Neural cell (in vitro differentiated cells): ENCODE measurements around the gene TMC1. TPM values are rescaled to one million over a fixed set of nuclear protein-coding genes. Genes with fewer than 3 reads are reported as not detected.
A peak's percentile ranks its signal among the peaks of the same experiment; 100 is the strongest.

Experiments used
- H2AFZ ChIP-seq: fragments of 200-600, 300-800 bp; sonication (generic), shearing (Covaris generic); 2 replicates; pipeline ENCODE4 v1.6.0; 2014; ENCODE audit warnings: low read depth, mild to moderate bottlenecking, antibody characterized with exemption, low read length, moderate library complexity
- H3F3A ChIP-seq: fragments of 200-600 bp; shearing (Covaris generic); 2 replicates; pipeline ENCODE4 v1.6.1; 2016; ENCODE audit warnings: mild to moderate bottlenecking, moderate library complexity, mixed read lengths, antibody characterized with exemption, low read length; ENCODE audit not compliant: insufficient read depth, poor library complexity, severe bottlenecking
- H3K27ac ChIP-seq: fragments of 200-600, 300-800 bp; sonication (generic), shearing (Covaris generic); 2 replicates; pipeline ENCODE4 v1.5.1; 2014; ENCODE audit warnings: mild to moderate bottlenecking, low read length, moderate library complexity
- H3K27me3 ChIP-seq: fragments of 300-800, 200-600 bp; sonication (generic), shearing (Covaris generic); 2 replicates; pipeline ENCODE4 v1.6.0; 2014; ENCODE audit warnings: mild to moderate bottlenecking, low read depth, low read length, moderate library complexity; ENCODE audit not compliant: insufficient read depth
- H3K36me3 ChIP-seq: fragments of 300-800, 200-600 bp; sonication (generic), shearing (Covaris generic); 2 replicates; pipeline ENCODE4 v1.5.1; 2014; ENCODE audit warnings: mild to moderate bottlenecking, antibody characterized with exemption, low read length, moderate library complexity; ENCODE audit not compliant: insufficient read depth
- H3K4me2 ChIP-seq: fragments of 300-800, 200-600 bp; sonication (generic), shearing (Covaris generic); 2 replicates; pipeline ENCODE4 v1.6.0; 2014; ENCODE audit warnings: mild to moderate bottlenecking, low read length
- H3K4me3 ChIP-seq: fragments of 300-800, 200-600 bp; sonication (generic), shearing (Covaris generic); 2 replicates; pipeline ENCODE4 v1.5.1; 2014; ENCODE audit warnings: mild to moderate bottlenecking, low read length, moderate library complexity
- H3K79me2 ChIP-seq: fragments of 200-600 bp; shearing (Covaris generic); replicated peaks from 2 replicates; pipeline ENCODE4 v1.6.0; 2014; ENCODE audit warnings: mild to moderate bottlenecking, low read length, moderate library complexity; ENCODE audit not compliant: insufficient read depth
- H3K9ac ChIP-seq: fragments of 300-800, 200-600 bp; sonication (generic), shearing (Covaris generic); 2 replicates; pipeline ENCODE4 v1.6.1; 2016; ENCODE audit warnings: mild to moderate bottlenecking, low read length, mixed read lengths
- H3K9me2 ChIP-seq: fragments of 200-600 bp; shearing (Covaris generic); 2 replicates; pipeline ENCODE4 v1.6.1; 2016; ENCODE audit warnings: mild to moderate bottlenecking, low read length, mixed read lengths; ENCODE audit not compliant: insufficient read depth
- H3K9me3 ChIP-seq: fragments of 200-600, 300-800 bp; sonication (generic), shearing (Covaris generic); 2 replicates; pipeline ENCODE4 v1.6.1; 2016; ENCODE audit warnings: mild to moderate bottlenecking, mixed run types, low read length, moderate library complexity, mixed read lengths
- H4K20me1 ChIP-seq: fragments of 200-600 bp; shearing (Covaris generic); 2 replicates; pipeline ENCODE4 v1.6.1; 2016; ENCODE audit warnings: mild to moderate bottlenecking, mixed run types; ENCODE audit not compliant: insufficient read depth
- EP300 ChIP-seq: fragments of 450-650 bp; conservative IDR thresholded peaks from 2 replicates; pipeline ENCODE4 v1.6.1; 2014; ENCODE audit warnings: antibody characterized with exemption, mild to moderate bottlenecking, moderate library complexity; ENCODE audit not compliant: poor library complexity, severe bottlenecking
- EZH2 ChIP-seq: fragments of 200-600, 300-800 bp; shearing (Covaris generic), sonication (generic); IDR thresholded peaks from 2 replicates; pipeline ENCODE4 v1.6.1; 2014; ENCODE audit warnings: antibody characterized with exemption, low read length, borderline replicate concordance, mild to moderate bottlenecking; ENCODE audit not compliant: insufficient read depth, poor library complexity, severe bottlenecking
- MXI1 ChIP-seq: fragments of 450-650 bp; conservative IDR thresholded peaks from 2 replicates; pipeline ENCODE4 v1.6.1; 2014; ENCODE audit warnings: antibody characterized with exemption, mild to moderate bottlenecking; ENCODE audit not compliant: poor library complexity, severe bottlenecking
- POLR2AphosphoS5 ChIP-seq: IDR thresholded peaks from 2 replicates; pipeline ENCODE4 v1.6.1; 2012
- RAD21 ChIP-seq: fragments of 450-650 bp; conservative IDR thresholded peaks from 2 replicates; pipeline ENCODE4 v1.6.1; 2014; ENCODE audit warnings: antibody characterized with exemption, mild to moderate bottlenecking, moderate library complexity
- SMC3 ChIP-seq: fragments of 450-650 bp; conservative IDR thresholded peaks from 2 replicates; pipeline ENCODE4 v1.6.1; 2014; ENCODE audit warnings: antibody characterized with exemption, mild to moderate bottlenecking, moderate library complexity; ENCODE audit not compliant: poor library complexity
- TAF1 ChIP-seq: IDR thresholded peaks from 2 replicates; pipeline ENCODE4 v1.6.1; 2012; ENCODE audit warnings: low read depth
- polyA plus RNA-seq: library from polyadenylated mRNA; depleted of rRNA; stranded (reverse); fragments of >200 nt; gene quantifications from 2 replicates; pipeline ENCODE4 v1.2.3, GENCODE V29; 2014
- TF ChIP-seq, protein P1 (sequence below): fragments of 450-650 bp; IDR thresholded peaks from 2 replicates; pipeline ENCODE4 v1.5.1; 2014; ENCODE audit warnings: antibody characterized with exemption, mild to moderate bottlenecking, moderate library complexity; ENCODE audit not compliant: poor library complexity, severe bottlenecking
- TF ChIP-seq, protein P2 (sequence below): IDR thresholded peaks from 2 replicates; pipeline ENCODE4 v1.6.1; 2012; ENCODE audit warnings: borderline replicate concordance

The TMC1 gene
- polyA plus RNA-seq, 1 donor from 2014 or later: not detected

DNA sequence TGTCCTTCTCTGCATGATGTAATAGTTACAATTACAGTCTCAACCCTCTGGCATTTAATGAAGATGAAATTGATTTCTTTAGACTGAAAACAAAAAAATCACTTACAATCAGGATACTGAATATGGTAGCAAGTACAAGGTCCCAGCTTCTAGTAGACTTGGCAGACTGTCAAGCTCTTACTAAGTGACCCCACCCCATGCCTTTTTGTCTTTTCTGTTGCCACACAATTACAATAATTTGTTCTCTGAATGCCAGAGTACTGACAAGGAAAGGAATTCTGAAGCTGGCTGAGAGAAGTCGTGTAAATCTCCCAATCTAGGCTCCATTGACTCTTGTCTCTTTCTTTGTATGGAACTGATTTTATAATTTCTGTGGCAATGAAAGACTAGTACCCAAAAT, 154.2 kb downstream of the TMC1 start:
- Histone ChIP-seq H3K4me3 (no peak overlapping the region), H3K4me2 (no peak overlapping the region)

DNA sequence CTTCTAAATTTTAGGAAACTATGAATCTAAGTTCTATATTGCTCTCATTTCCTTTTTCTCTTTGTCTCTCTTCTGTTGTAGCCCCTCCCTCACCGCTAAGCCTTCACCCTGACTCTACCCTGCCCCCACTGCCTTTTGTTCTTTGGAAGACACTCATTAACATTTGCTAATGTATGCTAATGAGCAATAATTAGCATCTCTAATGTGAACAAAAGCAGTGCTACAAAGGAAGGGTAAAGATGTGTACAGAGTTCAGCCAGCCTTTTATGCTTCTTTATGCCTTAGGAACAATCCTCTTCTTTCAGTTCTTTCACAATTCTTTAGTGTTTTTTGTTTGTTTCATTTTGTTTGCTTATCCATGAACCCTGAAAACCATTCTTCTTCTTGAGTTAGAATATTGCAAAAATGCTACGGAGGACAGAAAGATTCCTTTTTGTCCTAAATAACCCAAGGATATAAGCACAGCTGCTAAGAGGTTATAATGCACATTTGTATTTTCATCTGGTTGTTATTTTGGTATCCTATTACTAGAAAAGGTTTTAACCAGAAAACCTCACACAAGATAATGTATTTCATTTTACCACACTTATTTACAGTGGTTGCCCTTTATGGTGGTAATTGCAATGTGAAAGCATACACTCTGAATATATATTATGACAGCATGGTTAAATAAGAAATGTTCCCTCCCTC, 159.3 kb downstream of the TMC1 start:
- Histone ChIP-seq H3K4me3 (no peak overlapping the region), H2AFZ (peak overlapping the region; percentile 15), H3K9me2 (no peaks in the 10 kb centered on the region), H3K36me3 (no peaks in the 10 kb centered on the region), H3K4me2 (no peak overlapping the region), H3K9me3 (no peaks in the 10 kb centered on the region), H3K27ac (no peak overlapping the region), H3K27me3 (no peaks in the 10 kb centered on the region), H4K20me1 (no peaks in the 10 kb centered on the region), H3K79me2 (no peaks in the 10 kb centered on the region), H3F3A (peaks cover 3% of the 10 kb centered on the region), H3K9ac (no peak overlapping the region)
- TF ChIP-seq, protein P1, sequence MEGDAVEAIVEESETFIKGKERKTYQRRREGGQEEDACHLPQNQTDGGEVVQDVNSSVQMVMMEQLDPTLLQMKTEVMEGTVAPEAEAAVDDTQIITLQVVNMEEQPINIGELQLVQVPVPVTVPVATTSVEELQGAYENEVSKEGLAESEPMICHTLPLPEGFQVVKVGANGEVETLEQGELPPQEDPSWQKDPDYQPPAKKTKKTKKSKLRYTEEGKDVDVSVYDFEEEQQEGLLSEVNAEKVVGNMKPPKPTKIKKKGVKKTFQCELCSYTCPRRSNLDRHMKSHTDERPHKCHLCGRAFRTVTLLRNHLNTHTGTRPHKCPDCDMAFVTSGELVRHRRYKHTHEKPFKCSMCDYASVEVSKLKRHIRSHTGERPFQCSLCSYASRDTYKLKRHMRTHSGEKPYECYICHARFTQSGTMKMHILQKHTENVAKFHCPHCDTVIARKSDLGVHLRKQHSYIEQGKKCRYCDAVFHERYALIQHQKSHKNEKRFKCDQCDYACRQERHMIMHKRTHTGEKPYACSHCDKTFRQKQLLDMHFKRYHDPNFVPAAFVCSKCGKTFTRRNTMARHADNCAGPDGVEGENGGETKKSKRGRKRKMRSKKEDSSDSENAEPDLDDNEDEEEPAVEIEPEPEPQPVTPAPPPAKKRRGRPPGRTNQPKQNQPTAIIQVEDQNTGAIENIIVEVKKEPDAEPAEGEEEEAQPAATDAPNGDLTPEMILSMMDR: no peak
- TF ChIP-seq EP300 (no peak), EZH2 (no peak), POLR2AphosphoS5 (no peak), TAF1 (no peak), SMC3 (no peak), RAD21 (no peak), MXI1 (no peak)
- TF ChIP-seq, protein P2, sequence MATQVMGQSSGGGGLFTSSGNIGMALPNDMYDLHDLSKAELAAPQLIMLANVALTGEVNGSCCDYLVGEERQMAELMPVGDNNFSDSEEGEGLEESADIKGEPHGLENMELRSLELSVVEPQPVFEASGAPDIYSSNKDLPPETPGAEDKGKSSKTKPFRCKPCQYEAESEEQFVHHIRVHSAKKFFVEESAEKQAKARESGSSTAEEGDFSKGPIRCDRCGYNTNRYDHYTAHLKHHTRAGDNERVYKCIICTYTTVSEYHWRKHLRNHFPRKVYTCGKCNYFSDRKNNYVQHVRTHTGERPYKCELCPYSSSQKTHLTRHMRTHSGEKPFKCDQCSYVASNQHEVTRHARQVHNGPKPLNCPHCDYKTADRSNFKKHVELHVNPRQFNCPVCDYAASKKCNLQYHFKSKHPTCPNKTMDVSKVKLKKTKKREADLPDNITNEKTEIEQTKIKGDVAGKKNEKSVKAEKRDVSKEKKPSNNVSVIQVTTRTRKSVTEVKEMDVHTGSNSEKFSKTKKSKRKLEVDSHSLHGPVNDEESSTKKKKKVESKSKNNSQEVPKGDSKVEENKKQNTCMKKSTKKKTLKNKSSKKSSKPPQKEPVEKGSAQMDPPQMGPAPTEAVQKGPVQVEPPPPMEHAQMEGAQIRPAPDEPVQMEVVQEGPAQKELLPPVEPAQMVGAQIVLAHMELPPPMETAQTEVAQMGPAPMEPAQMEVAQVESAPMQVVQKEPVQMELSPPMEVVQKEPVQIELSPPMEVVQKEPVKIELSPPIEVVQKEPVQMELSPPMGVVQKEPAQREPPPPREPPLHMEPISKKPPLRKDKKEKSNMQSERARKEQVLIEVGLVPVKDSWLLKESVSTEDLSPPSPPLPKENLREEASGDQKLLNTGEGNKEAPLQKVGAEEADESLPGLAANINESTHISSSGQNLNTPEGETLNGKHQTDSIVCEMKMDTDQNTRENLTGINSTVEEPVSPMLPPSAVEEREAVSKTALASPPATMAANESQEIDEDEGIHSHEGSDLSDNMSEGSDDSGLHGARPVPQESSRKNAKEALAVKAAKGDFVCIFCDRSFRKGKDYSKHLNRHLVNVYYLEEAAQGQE: no peak

More for the DNA sequence above, 154.2 kb downstream of the TMC1 start:
- no peaks in the 10 kb centered on the region for H3F3A ChIP-seq
- no peaks in the 10 kb centered on the region for H3K36me3 ChIP-seq
- no peaks in the 10 kb centered on the region for H3K27me3 ChIP-seq
- TF ChIP-seq, protein P1: no peak
- TF ChIP-seq TAF1 (no peak), RAD21 (no peak), EP300 (no peak), EZH2 (no peak), MXI1 (no peak), POLR2AphosphoS5 (no peak)
- no peaks in the 10 kb centered on the region for H3K9me2 ChIP-seq
- no peak overlapping the region for H3K9ac ChIP-seq
- H2AFZ ChIP-seq: no peak overlapping the region
- H3K79me2 ChIP-seq: no peaks in the 10 kb centered on the region
- no peaks in the 10 kb centered on the region for H3K9me3 ChIP-seq
- no peaks in the 10 kb centered on the region for H4K20me1 ChIP-seq
- no peak overlapping the region for H3K27ac ChIP-seq
